Skin epidermis (tissue), 12 donors: ENCODE data around the gene STX8.
"Not testable (repeated sequence)": the region's sequence is repeated elsewhere in the genome, so short reads cannot be mapped to it uniquely, and the experiment has no call there.

Experiments
- H3K27ac ChIP-seq, 21 experiments: fragments of 200-600 bp; sonication (generic) in 11 of 21; one replicate each; pipeline ENCODE4 v1.5.0; 2020; ENCODE audit warnings: mild to moderate bottlenecking in 3 of 21, inconsistent platforms in 2 of 21, moderate library complexity in 2 of 21
- H3K4me3 ChIP-seq, 7 experiments: fragments of 200-600 bp; sonication (generic) in 2 of 7; one replicate each; pipeline ENCODE4 v1.5.0; 2020; ENCODE audit warnings: inconsistent platforms in 2 of 7, mild to moderate bottlenecking in 2 of 7, moderate library complexity in 1 of 7

Gene STX8

DNA sequence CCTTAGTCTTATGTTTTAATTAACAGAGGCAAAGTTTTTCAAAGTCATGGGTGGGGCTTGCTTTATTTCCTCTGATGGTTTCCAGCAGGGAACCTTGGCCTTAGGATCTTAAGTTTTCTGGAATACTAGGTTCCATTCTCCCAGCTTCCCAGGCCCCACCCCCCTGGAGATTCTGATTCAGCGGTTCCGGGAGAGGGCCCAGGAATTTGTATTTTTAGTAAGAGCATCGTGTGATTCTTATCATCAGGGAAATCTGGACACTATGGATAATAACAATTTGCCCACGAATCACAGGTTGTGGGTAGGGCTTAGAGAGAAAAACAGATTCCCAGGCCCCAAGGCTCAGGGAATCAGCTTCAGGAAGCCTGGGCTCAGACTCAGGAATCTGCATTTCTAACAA, 290.7 kb downstream of the STX8 start:
- Histone ChIP-seq H3K27ac (peak overlapping the region in 2 of 21 experiments; percentile 45 to 61), H3K4me3 (no peak overlapping the region)

DNA sequence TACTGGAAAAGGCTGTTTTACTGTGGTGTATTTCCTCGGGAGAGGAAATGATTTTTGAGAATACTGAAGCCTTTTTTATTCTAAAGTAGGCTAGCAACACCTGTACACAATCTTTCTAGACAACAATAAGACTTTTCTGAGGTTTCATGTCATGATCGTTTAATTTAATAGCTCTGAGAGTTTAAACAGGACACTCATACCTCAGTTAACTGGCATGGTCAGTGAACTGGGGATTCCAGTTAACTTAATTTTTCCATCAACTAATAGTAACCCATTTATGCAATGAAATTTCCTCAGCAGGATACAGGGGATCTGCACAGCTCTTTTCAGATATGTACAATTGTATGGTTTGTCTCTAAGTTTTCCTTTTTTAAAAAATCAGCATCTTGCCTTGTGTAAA, 291.7 kb downstream of the STX8 start:
- Histone ChIP-seq H3K27ac (no peak overlapping the region), H3K4me3 (no peak overlapping the region)

DNA sequence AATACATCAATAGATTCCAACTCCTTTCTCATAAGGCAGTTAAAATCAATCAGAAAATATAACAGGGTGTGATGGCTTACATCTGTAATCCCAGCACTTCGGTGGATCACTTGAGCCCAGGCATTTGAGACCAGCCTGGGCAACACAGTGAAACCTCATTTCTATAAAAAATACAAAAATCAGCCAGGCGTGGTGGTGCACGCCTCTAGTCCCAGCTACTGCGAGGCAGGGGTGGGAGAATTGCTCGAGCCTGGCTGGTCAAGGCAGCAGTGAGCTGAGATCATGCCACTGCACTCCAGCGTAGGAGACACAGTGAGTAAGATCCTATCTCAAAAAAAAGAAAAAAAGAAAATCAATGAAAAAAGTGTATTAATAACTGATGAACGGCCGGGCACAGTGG, 295.7 kb downstream of the STX8 start:
- no peak overlapping the region for H3K27ac ChIP-seq
- no peak overlapping the region for H3K4me3 ChIP-seq

DNA sequence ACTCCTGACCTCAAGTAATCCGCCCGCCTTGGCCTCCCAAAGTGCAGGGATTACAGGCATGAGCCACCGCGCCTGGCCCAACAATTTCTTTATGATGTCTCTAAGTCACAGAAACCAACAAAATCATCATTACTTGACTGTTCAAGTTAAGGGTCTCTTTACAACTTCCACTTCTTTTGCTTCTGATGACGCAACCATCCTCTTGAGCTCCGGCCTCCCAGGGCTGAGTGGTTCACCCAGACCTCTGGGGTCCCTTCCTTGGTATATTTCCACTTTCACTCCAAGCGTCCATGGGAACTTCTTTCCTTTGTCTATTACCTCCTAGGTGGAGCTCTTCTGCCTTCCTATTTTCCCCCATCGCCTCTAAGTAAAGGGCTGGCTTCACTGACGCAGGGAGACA, 300.6 kb downstream of the STX8 start:
- no peak overlapping the region for H3K4me3 ChIP-seq
- H3K27ac ChIP-seq: no peak overlapping the region

DNA sequence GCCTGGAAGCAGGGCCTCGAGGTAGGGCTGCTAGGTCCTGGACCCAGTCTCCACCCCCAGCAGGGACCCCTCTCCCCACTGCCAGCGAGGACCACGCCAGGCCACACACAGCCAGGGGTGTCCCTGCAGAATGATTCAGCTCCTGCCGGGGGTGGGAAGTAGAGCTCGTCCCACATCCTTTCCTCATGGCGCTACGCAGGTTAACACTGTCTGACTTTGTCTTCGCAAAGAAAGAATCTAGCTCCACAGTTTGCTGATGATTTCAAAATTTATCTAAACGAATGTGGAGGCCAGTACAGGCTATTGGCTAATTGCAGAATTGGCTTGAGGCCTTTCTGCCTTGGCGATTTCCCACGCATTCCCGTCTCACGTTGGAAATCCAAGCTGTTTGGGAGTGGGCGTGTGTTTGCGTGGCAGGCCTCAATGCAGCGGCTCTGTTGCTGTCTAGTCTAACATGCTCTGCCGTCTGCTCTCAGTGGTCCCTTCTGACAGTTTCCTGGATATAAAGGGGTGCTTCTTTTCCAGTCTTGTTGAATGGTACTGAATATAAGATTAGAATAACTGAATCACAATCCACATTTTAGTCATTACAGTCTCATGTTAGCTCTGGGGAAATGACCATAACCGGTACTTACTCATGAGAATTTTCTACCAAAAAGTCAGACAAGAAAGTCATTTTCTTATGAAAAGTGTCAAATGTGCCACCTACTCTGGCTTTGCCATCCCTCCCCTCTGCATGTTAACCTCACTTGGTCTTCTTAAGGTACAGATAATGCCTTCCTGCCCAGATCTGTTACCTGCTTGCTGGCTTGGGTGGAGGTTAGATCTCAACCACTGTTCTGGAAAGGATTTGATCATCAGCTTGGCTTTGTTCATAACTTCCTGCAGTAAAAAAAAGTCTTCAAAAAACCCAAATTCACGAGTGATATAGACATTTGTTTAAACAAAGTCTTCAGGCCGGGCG, 301.9 kb downstream of the STX8 start:
- Histone ChIP-seq H3K27ac (peak overlapping the region in 5 of 21 experiments; percentile 21 to 63 (median 44)), H3K4me3 (no peak overlapping the region)

DNA sequence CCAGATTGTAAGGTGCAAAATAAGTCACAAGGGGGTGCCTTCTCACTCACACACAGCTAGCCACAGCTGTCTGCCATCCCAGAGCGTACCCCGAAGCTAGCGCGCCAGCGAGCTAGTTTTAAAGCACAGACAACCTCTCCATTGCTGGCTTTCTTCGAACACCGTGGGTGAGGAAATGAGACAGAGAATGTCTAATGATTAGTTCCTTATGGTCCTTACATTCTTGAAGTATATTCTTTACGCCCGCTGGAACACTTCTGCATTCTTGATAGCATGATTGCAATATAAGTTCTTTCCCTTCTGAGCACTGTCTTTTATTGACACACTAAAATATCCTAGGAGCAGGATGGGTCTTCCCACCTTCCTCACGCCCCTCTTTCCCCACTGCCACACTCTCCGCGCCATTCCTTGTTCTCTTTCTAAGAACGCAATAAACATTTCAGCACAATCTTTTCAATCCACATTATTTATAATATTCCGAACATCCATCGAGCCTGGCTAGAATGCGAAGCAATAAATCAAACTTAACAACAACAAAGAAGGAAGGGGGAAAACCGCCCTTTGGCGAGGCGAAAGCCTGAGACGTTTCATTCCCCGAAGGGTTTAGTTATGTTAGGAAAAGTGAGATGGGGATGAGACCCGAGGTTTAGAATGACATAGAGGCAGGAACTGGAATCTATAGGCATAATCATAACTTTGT, 303.0 kb downstream of the STX8 start:
- Histone ChIP-seq H3K27ac (peak overlapping the region in 3 of 21 experiments; percentile 21 to 60 (median 44)), H3K4me3 (peak overlapping the region in 1 of 7 experiments; percentile 5)

DNA sequence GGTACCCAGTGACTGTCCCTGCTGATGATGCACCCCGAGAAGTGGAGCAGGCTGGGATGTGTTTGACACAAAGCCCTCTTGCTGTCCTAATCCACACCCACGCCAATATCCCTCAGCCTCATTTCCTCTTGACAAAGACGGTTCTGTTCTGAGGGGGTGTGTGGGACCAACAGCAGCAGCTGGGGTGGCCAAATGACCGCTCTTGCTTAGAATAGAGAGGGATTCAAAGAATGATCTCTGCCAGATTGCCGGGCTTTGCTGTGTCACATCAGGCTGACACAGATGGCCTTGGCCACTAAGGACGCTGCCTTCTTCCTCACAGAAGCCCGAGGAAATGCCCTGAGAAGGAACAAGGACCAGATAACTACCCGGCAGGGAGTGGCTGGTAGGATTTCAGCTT, 303.6 kb downstream of the STX8 start:
- H3K4me3 ChIP-seq: no peak overlapping the region
- peak overlapping the region in 1 of 21 experiments; percentile 60 for H3K27ac ChIP-seq

DNA sequence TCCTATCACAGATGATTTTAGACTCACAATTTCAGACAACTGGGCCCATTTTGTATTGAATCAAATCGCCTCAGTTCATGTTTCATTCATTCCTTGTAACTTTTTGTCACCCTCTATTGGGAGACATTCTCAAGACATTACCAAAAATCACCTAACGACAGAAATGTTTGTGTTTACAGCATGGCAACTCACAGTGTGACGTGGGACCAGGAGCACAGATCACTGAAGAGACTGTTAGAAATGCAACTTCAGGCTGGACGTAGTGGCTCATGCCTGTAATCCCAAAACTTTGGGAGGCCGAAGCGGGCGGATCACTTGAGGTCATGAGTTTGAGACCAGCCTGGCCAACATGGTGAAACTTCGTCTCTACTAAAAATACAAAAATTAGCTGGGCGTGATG, 304.7 kb downstream of the STX8 start:
- Histone ChIP-seq H3K27ac (no peak overlapping the region), H3K4me3 (no peak overlapping the region)

DNA sequence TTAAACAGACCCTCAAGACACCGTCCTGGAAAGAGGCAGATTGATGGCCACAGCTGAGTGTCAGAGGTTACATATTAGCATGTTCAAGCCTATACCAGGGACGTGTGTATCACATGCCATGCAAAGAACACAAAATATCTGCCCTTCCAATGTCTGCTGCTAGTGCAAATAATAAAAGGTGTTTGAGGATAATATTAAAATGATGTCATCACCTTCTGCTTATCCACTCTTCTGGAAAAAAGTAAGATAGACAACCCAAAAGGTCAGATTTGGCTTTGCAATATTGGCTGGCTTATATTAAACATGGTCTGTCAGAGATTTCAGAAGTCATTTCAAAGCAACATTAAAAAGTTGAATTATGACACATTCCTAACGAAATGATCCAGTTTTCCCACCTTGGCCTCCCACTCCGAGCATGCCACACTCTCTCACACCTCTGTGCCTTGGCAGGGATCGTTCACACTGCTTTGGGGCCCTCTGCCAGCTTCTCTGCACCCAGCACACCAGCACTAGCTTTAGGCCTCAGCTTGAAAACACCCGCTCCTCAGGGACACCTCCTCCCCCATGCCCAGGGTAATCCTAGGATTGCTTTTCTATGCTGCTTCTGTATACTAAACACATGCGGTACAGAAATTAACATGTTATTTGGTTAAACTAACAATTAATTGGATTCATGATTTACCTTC, 306.1 kb downstream of the STX8 start:
- H3K27ac ChIP-seq: no peak overlapping the region
- no peak overlapping the region for H3K4me3 ChIP-seq

DNA sequence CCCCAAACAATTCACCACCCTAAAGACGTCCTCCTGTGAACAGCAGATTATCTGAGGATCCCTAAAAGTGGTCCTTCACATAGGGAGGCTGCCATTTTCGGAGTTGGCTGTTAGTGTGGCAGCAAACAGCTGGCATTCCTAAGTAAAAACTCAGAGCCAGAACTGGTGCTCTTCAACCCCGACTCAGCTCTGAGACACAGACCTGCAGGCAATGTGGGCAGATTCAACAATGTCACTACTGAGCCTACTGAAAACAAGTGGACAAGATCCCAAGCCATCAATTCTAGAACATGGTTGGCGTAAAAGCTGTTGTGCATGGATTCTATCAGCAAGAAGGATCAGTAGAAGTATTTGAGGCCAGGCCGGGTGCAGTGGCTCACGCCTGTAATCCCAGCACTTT, 307.1 kb downstream of the STX8 start:
- Histone ChIP-seq H3K4me3 (no peak overlapping the region), H3K27ac (no peak overlapping the region)

DNA sequence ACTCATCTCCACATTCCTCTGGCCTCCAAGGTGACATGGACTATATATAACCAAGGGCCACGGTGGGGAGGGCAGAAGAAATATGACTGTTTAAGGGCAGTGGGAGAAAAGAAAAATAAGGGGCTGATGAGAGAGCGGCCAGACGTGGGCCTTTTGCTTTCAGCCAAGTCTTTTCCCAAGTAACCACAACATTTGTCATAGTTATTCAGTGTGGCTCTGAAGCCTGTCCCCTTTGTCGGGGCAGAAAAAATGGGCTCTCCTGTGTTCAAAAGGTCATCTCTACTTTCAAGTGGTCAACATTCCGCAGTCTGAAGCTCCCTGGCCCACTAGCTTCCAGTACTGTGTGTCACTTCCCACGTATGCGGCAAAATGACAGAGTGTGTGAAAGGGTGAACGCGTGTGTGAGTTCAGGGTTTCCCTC, 308.9 kb downstream of the STX8 start:
- H3K27ac ChIP-seq: no peak overlapping the region
- no peak overlapping the region for H3K4me3 ChIP-seq

DNA sequence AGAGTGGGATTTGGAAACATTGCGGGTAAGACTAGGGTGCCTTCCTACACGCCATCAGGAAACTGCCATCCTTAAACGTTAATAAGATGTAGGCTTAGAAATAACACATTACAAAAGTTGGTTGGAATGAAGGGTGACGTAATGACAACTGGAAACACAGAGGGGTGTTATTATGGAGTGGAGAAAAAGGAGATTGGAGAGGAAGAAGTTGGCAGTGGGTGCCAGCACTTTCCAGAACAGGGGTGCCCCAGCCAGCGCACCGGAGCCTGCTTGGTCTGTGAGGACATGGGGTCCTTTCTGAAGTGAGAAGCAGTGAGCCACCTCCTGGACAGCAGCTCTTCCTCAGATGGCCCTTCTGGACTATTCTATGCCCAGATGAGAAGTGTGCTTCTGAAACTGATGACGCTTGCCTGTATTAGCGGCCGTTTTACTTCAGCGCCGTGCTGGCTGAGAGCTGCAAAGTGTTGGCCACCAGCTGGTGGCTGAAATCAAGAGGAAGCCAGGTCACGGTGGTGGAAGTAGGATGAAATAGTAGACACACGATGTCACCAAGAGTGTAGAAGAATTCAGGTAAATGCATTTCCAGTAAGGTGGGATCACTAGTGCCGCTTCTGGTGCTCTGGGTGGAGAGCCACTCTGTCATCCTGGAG, 309.5 kb downstream of the STX8 start:
- H3K4me3 ChIP-seq: no peak overlapping the region
- no peak overlapping the region for H3K27ac ChIP-seq

DNA sequence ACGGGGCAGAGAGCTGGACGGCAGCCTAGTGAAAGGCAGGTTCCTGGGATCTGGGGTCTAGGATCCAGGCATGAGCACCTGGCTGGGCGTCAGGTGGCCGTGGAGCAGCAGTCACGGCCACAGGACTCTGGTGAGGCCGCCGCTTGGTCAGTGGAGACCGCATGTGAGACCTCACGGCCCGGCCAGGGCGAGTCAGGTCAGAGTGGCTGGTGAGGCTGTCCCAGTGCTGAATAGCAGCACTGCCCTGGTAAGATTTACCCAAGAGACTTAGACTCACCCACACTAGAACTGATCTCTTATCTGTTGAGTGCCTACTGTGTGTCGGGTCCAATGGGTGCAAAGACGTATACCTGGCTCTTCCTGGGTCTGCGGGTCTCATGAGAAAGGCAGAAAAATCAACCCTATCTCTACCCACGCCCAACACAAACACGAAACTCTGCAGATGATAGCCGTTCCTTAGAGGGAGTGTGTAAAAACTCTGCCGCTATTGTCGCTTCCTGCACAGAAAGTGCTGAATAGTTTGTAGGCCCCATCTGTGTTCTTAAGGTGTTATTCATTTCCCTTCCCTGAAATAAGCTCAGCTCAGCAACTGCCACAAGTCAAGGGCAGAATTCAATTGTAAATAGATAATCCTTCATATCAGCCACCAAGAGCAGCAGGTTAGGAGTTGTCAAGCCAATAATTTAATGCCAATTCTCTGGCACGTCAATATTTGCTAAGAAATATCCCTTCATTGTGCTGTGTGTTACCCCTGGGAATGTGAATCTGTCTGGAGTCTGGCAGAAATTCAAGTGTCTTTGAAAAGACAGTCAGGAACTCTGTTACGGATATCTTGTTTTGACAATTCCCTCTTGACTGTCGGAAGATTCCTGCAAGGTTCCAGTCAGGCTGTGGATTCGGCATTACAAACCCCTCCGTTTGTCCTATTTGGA, 314.3 kb downstream of the STX8 start:
- H3K27ac ChIP-seq: no peak overlapping the region
- H3K4me3 ChIP-seq: no peak overlapping the region

DNA sequence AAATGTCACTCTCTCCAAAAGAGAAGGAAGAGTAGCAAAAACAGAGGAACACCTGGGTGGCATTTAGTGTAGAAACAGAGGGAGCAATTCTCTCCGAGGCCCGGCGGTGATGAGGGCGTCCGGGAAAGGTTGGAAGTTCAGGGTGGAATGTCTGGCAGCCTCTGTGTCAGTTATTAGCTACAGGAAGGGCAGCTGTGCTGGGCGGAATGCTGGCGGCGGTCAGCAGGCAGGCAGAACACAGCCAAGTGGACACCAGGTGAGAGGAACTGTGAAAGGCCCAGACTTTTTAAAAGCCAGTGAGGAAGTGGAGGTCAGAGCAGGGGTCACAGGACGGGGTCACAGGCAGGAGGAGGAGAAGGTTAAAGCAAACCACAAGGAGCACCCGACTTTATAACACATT, 316.2 kb downstream of the STX8 start:
- Histone ChIP-seq H3K4me3 (no peak overlapping the region), H3K27ac (no peak overlapping the region)

DNA sequence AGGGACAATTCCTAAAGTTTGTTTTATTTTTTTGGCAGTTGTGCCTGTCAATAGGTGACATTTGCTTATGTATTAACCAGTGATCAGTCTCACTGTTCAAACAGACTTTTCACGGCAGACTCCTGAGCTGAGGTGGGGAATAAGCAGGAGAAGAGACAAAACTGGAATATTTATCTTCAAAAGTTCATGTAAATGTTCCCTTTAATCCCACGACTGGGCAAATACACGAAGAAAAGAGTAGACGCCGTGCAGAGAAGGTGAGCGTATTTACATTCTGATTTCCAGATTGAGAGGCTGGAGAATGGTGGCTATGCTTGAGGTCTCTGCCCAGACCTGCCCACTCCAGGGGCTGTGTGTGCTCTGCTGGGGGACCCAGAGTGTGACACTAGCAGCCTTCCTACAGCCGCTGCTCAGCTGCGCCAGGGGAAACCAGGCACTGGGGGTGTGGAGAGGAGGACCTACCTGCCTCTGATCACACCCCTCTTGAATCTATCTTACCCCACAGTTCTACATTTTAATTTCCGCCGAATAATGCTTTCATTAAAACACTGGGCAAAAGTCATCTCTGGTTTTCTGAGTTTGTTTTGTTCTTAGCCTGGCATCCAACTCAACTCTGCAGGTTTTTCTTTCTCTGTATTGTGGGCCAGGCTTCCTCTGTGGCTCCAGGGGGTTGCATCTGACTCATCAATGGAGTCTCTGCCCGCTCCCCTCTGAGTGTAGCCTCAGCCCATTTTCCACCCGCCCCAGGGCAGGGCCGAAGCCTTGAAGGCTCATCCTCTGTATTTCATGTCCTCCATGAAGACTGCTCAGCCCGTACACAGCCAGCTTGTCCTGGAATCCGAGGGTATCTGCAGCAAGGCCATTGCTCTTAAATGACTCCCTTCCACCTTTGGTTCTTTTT, 317.3 kb downstream of the STX8 start:
- no peak overlapping the region for H3K4me3 ChIP-seq
- peak overlapping the region in 1 of 21 experiments; percentile 7 for H3K27ac ChIP-seq

DNA sequence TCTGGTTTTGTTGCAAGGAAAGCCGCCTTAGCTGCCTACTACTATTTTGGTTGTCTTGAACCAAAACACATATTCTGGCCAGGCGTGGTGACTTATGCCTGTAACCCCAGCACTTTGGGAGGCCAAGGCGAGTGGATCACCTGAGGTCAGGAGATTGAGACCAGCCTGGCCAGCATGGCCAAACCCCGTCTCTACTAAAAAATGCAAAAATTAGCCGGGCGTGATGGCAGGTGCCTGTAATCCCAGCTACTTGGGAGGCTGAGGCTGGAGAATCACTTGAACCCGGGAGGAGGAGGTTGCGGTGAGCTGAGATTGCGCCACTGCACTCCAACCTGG, 318.0 kb downstream of the STX8 start:
- peak overlapping the region in 3 of 21 experiments; percentile 3 to 54 (median 7) for H3K27ac ChIP-seq
- not testable (repeated sequence) for H3K4me3 ChIP-seq

DNA sequence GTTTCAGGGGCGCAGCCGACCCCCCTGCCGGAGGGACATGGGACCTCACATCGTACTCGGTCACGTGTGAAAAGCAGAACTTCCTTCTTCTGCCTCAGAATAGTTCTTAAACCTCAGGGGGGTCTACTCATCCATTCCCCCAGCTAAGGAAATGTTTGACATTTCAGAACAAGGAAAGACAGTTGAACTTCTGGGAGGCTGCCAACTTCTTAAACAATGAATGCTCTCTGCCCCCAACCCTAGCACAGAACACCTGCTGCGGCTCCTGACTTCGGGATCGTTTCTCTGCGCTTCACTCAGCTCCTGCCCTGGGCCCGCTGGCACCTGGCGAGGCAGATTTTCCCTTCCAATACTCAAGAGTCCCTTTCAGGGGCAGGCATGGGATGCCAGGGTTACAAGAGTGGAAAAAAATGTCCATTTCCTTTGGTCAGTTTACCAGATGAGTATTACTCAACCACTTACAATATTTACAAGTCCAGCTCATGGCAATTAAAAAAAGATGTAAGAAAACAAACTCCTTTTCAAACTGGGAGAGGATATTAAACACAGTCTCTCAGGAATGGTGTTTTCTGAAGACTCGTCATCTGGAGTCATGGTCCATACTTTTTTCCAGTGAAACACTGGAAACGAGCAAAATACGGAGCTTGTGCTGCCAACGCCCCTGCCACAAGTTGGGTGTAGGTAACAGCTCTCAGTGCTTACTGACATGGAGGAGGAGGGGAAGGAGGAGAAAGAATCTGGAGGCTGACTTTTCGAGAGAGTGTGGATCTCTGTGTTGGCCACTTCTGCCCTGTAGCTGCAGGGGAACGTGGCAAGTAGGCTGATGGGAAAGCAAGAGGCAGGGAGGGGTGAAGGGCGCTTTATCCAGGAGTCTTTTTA, 318.6 kb downstream of the STX8 start:
- no peak overlapping the region for H3K4me3 ChIP-seq
- H3K27ac ChIP-seq: peak overlapping the region in 6 of 21 experiments; percentile 3 to 54 (median 16)
